Endodermal cell (in vitro differentiated cells): ENCODE results near the gene FAM72B. TPM values are rescaled to one million over a fixed set of nuclear protein-coding genes. Genes with fewer than 3 reads are reported as not detected.
A peak's percentile ranks its signal among the peaks of the same experiment; 100 is the strongest.
"Not testable (repeated sequence)": the region's sequence is repeated elsewhere in the genome, so short reads cannot be mapped to it uniquely, and the experiment has no call there.

Experiments used
- DNase-seq: peaks from one replicate; pipeline ENCODE4 v3.0.0-alpha.2; 2017
- H3K27ac ChIP-seq: 2 replicates; pipeline ENCODE4 v1.5.1; 2013; ENCODE audit warnings: mild to moderate bottlenecking, low read depth, low read length, moderate library complexity
- H3K27me3 ChIP-seq: 2 replicates; pipeline ENCODE4 v1.6.1; 2013; ENCODE audit warnings: mild to moderate bottlenecking, low read length, moderate library complexity; ENCODE audit not compliant: insufficient read depth, control insufficient read depth, poor library complexity, severe bottlenecking
- H3K36me3 ChIP-seq: 2 replicates; pipeline ENCODE4 v1.7.0; 2013; ENCODE audit warnings: mild to moderate bottlenecking, low read length, moderate library complexity; ENCODE audit not compliant: control insufficient read depth, insufficient read depth
- H3K4me1 ChIP-seq: one replicate; pipeline ENCODE4 v1.7.0; 2013; ENCODE audit warnings: low read length; ENCODE audit not compliant: control insufficient read depth, insufficient read depth
- H3K4me3 ChIP-seq: 2 replicates; pipeline ENCODE4 v1.5.1; 2013; ENCODE audit warnings: mild to moderate bottlenecking, low read length, moderate library complexity
- H3K9ac ChIP-seq: 2 replicates; pipeline ENCODE4 v1.6.1; 2013; ENCODE audit warnings: mild to moderate bottlenecking, low read length, moderate library complexity; ENCODE audit not compliant: poor library complexity, severe bottlenecking; ENCODE audit errors: extremely low read depth
- H3K9me3 ChIP-seq: 2 replicates; pipeline ENCODE4 v1.6.1; 2013; ENCODE audit warnings: mild to moderate bottlenecking, low read length, moderate library complexity; ENCODE audit not compliant: control insufficient read depth
- H3K27ac Mint-ChIP-seq: 2 replicates; pipeline ENCODE4 v1.8.0; 2020; ENCODE audit warnings: mixed read lengths
- H3K27me3 Mint-ChIP-seq: 2 replicates; pipeline ENCODE4 v1.8.0; 2021; ENCODE audit warnings: mild to moderate bottlenecking, mixed read lengths; ENCODE audit not compliant: insufficient read depth
- H3K36me3 Mint-ChIP-seq: 2 replicates; pipeline ENCODE4 v1.8.0; 2020; ENCODE audit warnings: low read depth, mixed read lengths
- H3K4me1 Mint-ChIP-seq: 2 replicates; pipeline ENCODE4 v1.8.0; 2020; ENCODE audit warnings: mixed read lengths
- H3K4me3 Mint-ChIP-seq: 2 replicates; pipeline ENCODE4 v1.8.0; 2020; ENCODE audit warnings: mild to moderate bottlenecking, moderate library complexity, mixed read lengths
- H3K9me3 Mint-ChIP-seq: 2 replicates; pipeline ENCODE4 v1.8.0; 2020; ENCODE audit warnings: mild to moderate bottlenecking, mixed read lengths
- WGBS, 2 experiments: methylation state at CpG; one replicate each; pipeline versions ENCODE4 v1.1.5 to v1.1.7; 2013; ENCODE audit warnings: missing lambda C conversion rate in 2 of 2, mixed read lengths in 1 of 2; ENCODE audit not compliant: insufficient coverage in 1 of 2, insufficient read length in 1 of 2; 5-methylcytosine and 5-hydroxymethylcytosine counted together
- total RNA-seq, 2 donors: library from RNA; stranded (reverse); fragmentation: NEBNext Ultra II Directional in 1 of 2; extraction: Animal tissue kit (Norgen Biotek cat#: 25700) in 1 of 2; gene quantifications; 2 replicates in 1 of 2; 3 replicates in 1 of 2; pipeline ENCODE4 v1.2.1, GENCODE V29; 2021

Gene FAM72B
- total RNA-seq, 2 donors from 2014 or later, result 7.0 to 14.1 TPM

DNA sequence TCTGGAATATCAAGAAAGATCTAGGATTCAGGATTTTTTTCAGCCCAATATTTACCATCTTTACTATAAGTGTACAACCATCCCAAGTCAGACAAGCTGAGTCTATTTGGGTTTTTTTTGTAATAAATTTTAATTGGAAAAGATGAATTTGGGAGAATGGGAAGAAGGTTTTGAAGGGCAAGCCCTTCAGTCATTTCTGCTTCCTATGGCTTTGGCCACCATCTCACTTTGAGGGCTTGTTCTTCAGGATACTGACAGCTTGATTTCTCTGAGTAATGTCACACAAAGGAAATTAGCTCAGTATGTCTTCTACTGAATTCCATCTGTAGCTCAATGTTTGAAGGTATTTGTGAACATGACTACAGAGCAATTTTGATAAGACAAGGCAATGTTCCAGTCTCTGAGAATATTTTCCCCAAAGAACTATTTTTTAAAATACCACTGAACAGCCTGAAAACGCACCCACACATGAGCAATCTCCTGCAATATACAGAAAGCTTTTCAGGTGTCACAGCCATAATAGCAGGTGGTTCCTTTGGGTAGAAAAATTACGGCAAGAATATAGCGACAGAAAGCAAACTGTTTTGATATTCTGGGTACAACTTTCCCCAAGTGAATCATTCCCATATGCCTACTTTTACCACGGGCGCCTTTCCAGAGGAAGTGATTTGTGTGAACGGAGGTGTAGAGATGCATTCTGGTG is 22.8 kb downstream of the FAM72B start:
- H3K4me1 ChIP-seq, DNase-seq, H3K9me3 ChIP-seq, H3K9me3 Mint-ChIP-seq, H3K4me3 ChIP-seq, H3K4me3 Mint-ChIP-seq, H3K27me3 ChIP-seq, H3K36me3 ChIP-seq, H3K27me3 Mint-ChIP-seq, H3K9ac ChIP-seq, H3K27ac ChIP-seq, H3K36me3 Mint-ChIP-seq, H3K27ac Mint-ChIP-seq, H3K4me1 Mint-ChIP-seq: not testable (repeated sequence)
- WGBS, 2 experiments, result 88% methylated on average over 1 of the region's 6 CpGs; no CpG with 5 or more reads in 1 of the 2 experiments

DNA sequence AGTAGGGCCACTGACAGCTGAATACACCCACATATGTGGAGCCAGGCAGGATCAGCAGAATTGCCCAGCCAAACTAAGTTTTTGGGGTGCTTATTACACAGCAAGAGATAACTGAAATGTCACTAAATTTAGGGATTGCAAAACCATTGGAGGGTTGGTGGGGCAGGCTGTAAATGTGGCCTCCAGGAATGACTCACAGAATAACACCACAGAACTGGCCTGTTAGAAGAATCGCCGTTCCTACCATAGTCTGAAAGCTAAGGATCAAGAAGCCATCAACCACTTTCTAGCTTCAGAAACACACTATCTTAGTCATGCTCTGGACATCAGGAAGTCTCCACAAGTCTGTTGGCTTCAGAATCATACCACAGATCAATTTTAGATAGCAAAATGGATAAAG is 24.0 kb downstream of the FAM72B start:
- H3K27me3 Mint-ChIP-seq, H3K9me3 Mint-ChIP-seq, DNase-seq, H3K9me3 ChIP-seq, H3K4me3 Mint-ChIP-seq, H3K9ac ChIP-seq, H3K4me3 ChIP-seq, H3K36me3 ChIP-seq, H3K27me3 ChIP-seq, H3K36me3 Mint-ChIP-seq, H3K27ac ChIP-seq, H3K4me1 ChIP-seq, H3K4me1 Mint-ChIP-seq: not testable (repeated sequence)
- peak overlapping the region; percentile 50 for H3K27ac Mint-ChIP-seq
- no CpG with 5 or more reads among the region's 2 CpGs for WGBS, 2 experiments

DNA sequence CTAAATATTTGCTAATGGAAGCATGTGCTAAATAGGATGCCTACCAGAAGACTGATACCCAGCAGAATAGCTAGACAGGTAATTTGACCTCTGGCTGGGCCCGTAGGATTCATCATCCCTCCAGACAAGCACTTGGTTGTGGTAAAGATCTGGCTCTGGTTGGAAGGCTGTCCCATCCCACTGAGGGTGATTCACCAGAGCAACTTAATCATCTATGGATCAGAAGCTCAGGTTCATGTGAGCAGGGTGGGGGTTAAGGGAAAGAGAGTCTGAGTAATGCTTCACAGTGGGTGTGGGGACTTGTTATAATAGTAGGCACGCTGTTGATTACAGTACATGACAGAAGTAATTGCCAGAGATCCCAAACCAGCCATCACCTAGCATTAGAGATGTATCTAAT is 26.5 kb downstream of the FAM72B start:
- DNase-seq, H3K9me3 ChIP-seq, H3K36me3 Mint-ChIP-seq, H3K27ac Mint-ChIP-seq, H3K4me3 Mint-ChIP-seq, H3K27me3 ChIP-seq, H3K4me3 ChIP-seq, H3K4me1 Mint-ChIP-seq, H3K4me1 ChIP-seq, H3K9me3 Mint-ChIP-seq, H3K9ac ChIP-seq, H3K27me3 Mint-ChIP-seq, H3K36me3 ChIP-seq, H3K27ac ChIP-seq: not testable (repeated sequence)
- WGBS, 2 experiments, result no CpG with 5 or more reads among the region's 2 CpGs

GRCh38 chr1:121156958-121157603 is 27.1 kb downstream of the FAM72B start:
- no CpG with 5 or more reads among the region's 4 CpGs for WGBS, 2 experiments
- H3K27ac ChIP-seq, H3K27ac Mint-ChIP-seq, DNase-seq, H3K27me3 Mint-ChIP-seq, H3K27me3 ChIP-seq, H3K36me3 ChIP-seq, H3K9me3 ChIP-seq, H3K9ac ChIP-seq, H3K4me3 ChIP-seq, H3K4me1 Mint-ChIP-seq, H3K36me3 Mint-ChIP-seq, H3K4me1 ChIP-seq, H3K4me3 Mint-ChIP-seq, H3K9me3 Mint-ChIP-seq: not testable (repeated sequence)
